Measurements from ENCODE around the gene FGF14. TPM values are rescaled to one million over a fixed set of nuclear protein-coding genes. Genes with fewer than 3 reads are reported as not detected.

FGF14 gene
- total RNA-seq, 1 donor = under 0.01 TPM

GRCh38 chr13:101695870-101696516, 705.9 kb downstream of the FGF14 start:
- Histone ChIP-seq H3K4me1 (ENCODE audit: insufficient read depth, low read length) (no peaks in the 10 kb centered on the region), H3K4me3 (ENCODE audit: low read length) (no peak overlapping the region), H3K9me3 (ENCODE audit: low read depth, low read length) (no peaks in the 10 kb centered on the region), H3K27me3 (ENCODE audit: insufficient read depth, low read length) (no peaks in the 10 kb centered on the region)

- Histone ChIP-seq H3K4me3 (ENCODE audit: low read length) (no peak overlapping the region), H3K27me3 (ENCODE audit: insufficient read depth, low read length) (no peaks in the 10 kb centered on the region), H3K9me3 (ENCODE audit: low read depth, low read length) (no peaks in the 10 kb centered on the region), H3K4me1 (ENCODE audit: insufficient read depth, low read length) (no peaks in the 10 kb centered on the region)
Observed at GRCh38 chr13:101691341-101691860, 710.4 kb downstream of the FGF14 start.

GRCh38 chr13:101690871-101691270, 711.0 kb downstream of the FGF14 start:
- no peaks in the 10 kb centered on the region for H3K4me1 ChIP-seq (ENCODE audit: insufficient read depth, low read length)
- H3K4me3 ChIP-seq (ENCODE audit: low read length) = no peak overlapping the region
- no peaks in the 10 kb centered on the region for H3K9me3 ChIP-seq (ENCODE audit: low read depth, low read length)
- peaks cover 3% of the 10 kb centered on the region for H3K27me3 ChIP-seq (ENCODE audit: insufficient read depth, low read length)

- Histone ChIP-seq H3K9me3 (ENCODE audit: low read depth, low read length) (no peaks in the 10 kb centered on the region), H3K4me1 (ENCODE audit: insufficient read depth, low read length) (no peaks in the 10 kb centered on the region), H3K4me3 (ENCODE audit: low read length) (no peak overlapping the region), H3K27me3 (ENCODE audit: insufficient read depth, low read length) (peaks cover 4% of the 10 kb centered on the region)
Observed at GRCh38 chr13:101686003-101686402, 715.8 kb downstream of the FGF14 start.

- Histone ChIP-seq H3K4me3 (ENCODE audit: low read length) (no peak overlapping the region), H3K27me3 (ENCODE audit: insufficient read depth, low read length) (peaks cover 4% of the 10 kb centered on the region), H3K4me1 (ENCODE audit: insufficient read depth, low read length) (no peaks in the 10 kb centered on the region), H3K9me3 (ENCODE audit: low read depth, low read length) (no peaks in the 10 kb centered on the region)
Observed at GRCh38 chr13:101681834-101682233, 720.0 kb downstream of the FGF14 start.

- no peaks in the 10 kb centered on the region for H3K4me1 ChIP-seq (ENCODE audit: insufficient read depth, low read length)
- H3K9me3 ChIP-seq (ENCODE audit: low read depth, low read length) = no peaks in the 10 kb centered on the region
- H3K27me3 ChIP-seq (ENCODE audit: insufficient read depth, low read length) = no peaks in the 10 kb centered on the region
- no peak overlapping the region for H3K4me3 ChIP-seq (ENCODE audit: low read length)
Observed at GRCh38 chr13:101673360-101674105, 728.3 kb downstream of the FGF14 start.

- Histone ChIP-seq H3K4me3 (ENCODE audit: low read length) (no peak overlapping the region), H3K27me3 (ENCODE audit: insufficient read depth, low read length) (no peaks in the 10 kb centered on the region), H3K9me3 (ENCODE audit: low read depth, low read length) (no peaks in the 10 kb centered on the region), H3K4me1 (ENCODE audit: insufficient read depth, low read length) (no peaks in the 10 kb centered on the region)
Observed at GRCh38 chr13:101661839-101662238, 740.0 kb downstream of the FGF14 start.

Other genes with a start within 250 kb of the FGF14 start
- 156 TPM for gene TPP2, start 194.9 kb upstream of the FGF14 start, total RNA-seq

Measured in mononuclear cell (primary cell).